Fibroblast of pulmonary artery (primary cell): ENCODE results near the gene TDRD5.
"Not testable (repeated sequence)": the region's sequence is repeated elsewhere in the genome, so short reads cannot be mapped to it uniquely, and the experiment has no call there.

ENCODE experiments used
- DNase-seq: peaks from one replicate; pipeline ENCODE4 v3.0.0-alpha.2; 2010; ENCODE audit warnings: low read depth
- H3K4me3 ChIP-seq: replicated peaks from 2 replicates; pipeline ENCODE4 v1.5.1; 2011; ENCODE audit warnings: low read depth, mild to moderate bottlenecking, control low read depth, low read length, moderate library complexity
- TF ChIP-seq, protein P1 (sequence below): IDR thresholded peaks from 2 replicates; pipeline ENCODE4 v1.5.1; 2011; ENCODE audit warnings: mild to moderate bottlenecking, control low read depth, low read length, inconsistent platforms; ENCODE audit errors: missing control alignments

Gene TDRD5

DNA sequence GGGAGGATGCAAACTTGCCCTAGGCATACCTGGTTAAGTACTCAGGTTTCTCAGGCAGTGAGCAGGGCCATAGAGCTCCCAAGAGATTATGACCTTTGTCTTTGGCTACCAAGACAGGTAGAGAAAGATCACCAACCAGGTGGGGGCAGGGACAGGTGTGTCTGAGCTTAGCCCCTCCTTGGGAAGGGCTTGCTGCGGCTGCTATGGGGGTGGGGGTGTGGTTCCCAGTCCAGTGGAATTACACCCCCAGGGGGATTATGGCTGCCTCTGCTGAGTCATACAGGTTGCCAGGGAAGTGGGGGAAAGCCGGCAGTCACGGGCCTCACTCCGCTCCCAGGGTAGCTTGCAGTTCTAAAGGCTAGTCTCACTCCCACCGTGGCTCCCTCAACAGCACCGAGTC lies 86.2 kb downstream of the TDRD5 start:
- TF ChIP-seq, protein P1, sequence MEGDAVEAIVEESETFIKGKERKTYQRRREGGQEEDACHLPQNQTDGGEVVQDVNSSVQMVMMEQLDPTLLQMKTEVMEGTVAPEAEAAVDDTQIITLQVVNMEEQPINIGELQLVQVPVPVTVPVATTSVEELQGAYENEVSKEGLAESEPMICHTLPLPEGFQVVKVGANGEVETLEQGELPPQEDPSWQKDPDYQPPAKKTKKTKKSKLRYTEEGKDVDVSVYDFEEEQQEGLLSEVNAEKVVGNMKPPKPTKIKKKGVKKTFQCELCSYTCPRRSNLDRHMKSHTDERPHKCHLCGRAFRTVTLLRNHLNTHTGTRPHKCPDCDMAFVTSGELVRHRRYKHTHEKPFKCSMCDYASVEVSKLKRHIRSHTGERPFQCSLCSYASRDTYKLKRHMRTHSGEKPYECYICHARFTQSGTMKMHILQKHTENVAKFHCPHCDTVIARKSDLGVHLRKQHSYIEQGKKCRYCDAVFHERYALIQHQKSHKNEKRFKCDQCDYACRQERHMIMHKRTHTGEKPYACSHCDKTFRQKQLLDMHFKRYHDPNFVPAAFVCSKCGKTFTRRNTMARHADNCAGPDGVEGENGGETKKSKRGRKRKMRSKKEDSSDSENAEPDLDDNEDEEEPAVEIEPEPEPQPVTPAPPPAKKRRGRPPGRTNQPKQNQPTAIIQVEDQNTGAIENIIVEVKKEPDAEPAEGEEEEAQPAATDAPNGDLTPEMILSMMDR: no peak

DNA sequence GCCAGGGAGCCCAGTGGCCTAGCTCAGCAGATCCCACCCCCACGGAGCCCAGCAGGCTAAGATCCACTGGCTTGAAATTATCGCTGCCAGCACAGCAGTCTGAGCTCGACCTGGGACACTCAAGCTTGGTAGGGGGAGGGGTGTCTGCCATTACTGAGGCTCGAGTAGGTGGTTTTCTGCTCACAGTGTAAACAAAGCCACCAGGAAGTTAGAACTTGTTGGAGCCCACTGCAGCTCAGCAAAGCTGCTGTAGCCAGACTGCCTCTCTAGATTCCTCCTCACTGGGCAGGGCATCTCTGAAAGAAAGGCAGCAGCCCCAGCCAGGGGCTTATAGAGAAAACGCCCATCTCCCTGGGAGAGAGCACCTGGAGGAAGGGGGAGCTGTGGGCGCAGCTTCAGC lies 102.9 kb downstream of the TDRD5 start:
- H3K4me3 ChIP-seq, DNase-seq: not testable (repeated sequence)

More for the DNA sequence above, 86.2 kb downstream of the TDRD5 start:
- no peak for DNase-seq
- no peak overlapping the region for H3K4me3 ChIP-seq

DNA sequence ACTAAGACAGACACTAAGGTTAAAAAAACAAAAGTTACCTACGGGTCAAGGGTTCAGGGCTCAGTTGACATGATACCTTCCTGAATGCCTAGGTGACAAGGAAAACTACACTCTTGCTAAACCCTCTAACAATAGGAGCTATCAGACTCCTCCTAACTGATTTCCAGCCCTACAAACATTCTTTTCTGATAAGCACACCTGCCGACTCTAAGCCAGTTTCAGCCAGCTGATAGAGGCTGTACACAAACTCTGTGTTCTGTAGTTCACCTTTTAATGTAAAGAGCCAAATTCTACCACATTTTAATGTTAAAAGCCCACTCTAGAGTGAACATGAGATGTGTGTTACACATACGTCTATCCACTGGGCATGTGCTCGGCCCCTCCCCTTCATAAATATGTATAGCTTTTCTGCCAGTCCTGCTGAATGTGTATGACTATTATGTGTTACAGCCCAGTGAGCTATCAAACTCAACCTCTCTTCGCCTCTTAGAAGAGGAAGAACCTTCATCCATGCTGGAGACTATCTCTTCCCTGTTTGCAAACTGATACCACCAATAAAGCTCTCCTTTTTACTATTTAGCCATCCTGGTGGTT lies 111.4 kb downstream of the TDRD5 start:
- TF ChIP-seq, protein P1: no peak
- no peak for DNase-seq
- H3K4me3 ChIP-seq: no peak overlapping the region

DNA sequence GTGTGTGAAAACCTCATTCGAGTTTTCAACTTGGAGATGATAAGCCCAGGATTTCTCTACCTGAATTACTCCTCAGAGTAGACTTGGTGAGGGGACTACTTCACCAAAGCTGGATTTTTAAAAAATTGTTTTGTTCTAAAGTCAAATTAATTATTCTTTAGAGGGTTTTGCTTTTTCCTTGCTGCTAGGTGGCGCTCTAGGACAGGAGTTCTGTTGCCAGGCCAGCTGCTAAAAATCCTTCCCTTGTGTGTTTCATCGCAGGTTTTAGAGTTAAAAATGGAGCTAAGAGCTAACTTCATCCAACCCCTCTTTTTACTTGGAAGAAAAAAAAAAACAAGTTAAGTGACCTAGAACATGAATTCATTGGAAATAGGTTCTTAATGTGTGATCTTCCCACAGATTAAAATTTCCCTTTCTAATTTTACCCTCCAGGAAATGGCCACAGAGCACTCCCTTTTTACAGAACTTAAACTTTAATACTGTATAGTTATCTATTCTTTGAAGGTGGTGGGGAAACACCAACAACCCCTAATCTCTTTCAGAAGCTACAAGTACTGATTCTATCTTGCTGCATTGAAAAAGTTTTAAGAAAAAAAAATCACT lies 114.8 kb downstream of the TDRD5 start:
- TF ChIP-seq, protein P1: peak; percentile 71
- DNase-seq: peak; percentile 85
- no peak overlapping the region for H3K4me3 ChIP-seq

DNA sequence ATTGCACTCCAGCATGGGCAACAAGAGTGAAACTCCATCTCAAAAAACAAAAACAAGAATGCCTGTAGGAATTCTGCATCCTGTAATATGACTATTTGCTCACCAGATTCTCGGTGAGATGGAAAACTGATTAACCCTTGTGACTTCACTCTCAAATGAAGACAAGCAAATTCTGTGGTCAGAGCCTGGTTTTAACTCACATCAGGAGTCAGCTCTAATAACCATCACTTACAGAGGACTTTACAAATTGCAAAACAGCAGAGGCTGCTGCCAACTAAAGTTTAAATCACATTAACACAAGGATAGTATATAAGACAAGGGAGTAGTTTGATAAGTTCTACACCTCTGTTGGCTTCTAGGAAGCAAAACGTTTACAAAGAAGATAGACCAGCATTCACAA lies 115.8 kb downstream of the TDRD5 start:
- peak; percentile 18 for DNase-seq
- TF ChIP-seq, protein P1: no peak

DNA sequence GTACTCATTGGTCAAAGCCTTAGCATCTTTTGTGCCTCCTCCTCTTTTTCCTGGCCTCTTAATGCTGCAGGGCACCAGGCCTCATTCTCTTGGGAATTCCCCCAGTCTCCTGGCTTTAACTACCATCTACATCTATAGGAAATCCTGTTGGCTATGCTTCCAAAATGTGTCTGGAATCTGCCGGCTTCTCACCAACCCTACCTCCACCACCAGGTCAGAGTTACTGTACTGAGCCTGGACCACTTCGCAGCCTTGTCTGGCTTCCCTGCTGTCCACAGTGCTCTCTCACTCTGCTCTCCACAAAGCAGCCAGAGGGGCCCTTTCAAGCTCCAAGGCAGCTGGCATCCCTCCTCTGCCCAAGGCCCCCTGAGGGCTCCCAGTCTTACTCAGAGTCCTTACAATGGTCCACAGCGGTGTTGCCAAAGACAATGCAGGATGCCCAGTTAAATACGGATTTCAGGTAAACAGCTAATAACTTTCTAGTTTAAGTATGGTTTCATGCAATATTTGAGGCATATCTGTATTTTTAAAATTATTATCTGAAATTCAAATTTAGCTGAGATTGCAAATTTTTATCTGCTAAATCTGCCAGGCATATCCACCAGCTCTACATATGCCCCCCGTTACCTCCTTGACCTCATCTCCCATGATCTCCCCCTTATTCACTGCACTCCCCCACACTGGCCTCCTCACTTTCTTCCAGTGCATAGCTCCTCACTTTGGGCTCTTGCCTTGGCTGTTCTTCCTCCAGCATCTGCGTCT lies 117.0 kb downstream of the TDRD5 start:
- no peak overlapping the region for H3K4me3 ChIP-seq
- peak; percentile 66 for DNase-seq
- TF ChIP-seq, protein P1: no peak

More for the DNA sequence above, 115.8 kb downstream of the TDRD5 start:
- no peak overlapping the region for H3K4me3 ChIP-seq

DNA sequence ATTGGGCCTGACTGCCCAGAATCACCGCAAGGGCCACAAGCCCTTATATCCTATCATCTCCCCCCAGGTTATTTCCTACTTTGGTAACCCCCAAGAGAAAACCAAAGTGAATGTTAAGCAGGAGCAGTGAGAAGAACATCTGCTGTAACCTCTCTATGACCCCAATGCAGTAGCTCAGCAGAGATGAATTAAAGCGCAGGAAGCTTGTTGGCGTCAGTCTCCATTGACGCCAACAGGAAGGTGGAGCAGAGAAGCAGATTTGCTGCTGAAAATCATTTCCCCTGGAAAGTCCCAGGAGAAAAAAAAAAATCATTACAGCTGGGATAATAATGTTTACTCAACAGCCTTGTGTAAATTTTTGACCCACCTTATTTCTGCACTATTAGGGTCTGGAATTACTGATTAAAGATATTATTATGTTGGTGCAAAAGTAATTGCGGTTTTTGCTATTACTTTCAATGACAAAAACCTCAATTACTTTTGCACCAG lies 118.3 kb downstream of the TDRD5 start:
- DNase-seq: peak; percentile 95
- TF ChIP-seq, protein P1: no peak
- H3K4me3 ChIP-seq: no peak overlapping the region
